Measurements from ENCODE around the gene CCNF.
"Not testable (repeated sequence)": the region's sequence is repeated elsewhere in the genome, so short reads cannot be mapped to it uniquely, and the experiment has no call there.

The CCNF gene

GRCh38 chr16:2428051-2428783 is 1.0 kb upstream of the CCNF start:
- Histone ChIP-seq H3K27me3 (ENCODE audit: control insufficient read depth in 1 of 2, insufficient read depth in 2 of 2, low read length in 2 of 2) (no peaks in the 10 kb centered on the region), H3K36me3 (ENCODE audit: control insufficient read depth in 2 of 2, insufficient read depth in 2 of 2, low read length in 2 of 2) (peaks cover 0 to 2% of the 10 kb centered on the region in 2 donors), H3K9me3 (ENCODE audit: control insufficient read depth in 2 of 2, low read length in 2 of 2) (no peaks in the 10 kb centered on the region), H3K4me1 (ENCODE audit: control insufficient read depth, insufficient read depth, low read length) (peaks cover 14% of the 10 kb centered on the region), H3K9ac (ENCODE audit: low read length in 2 of 2) (peak overlapping the region; percentile 70 to 71), H3K4me3 (ENCODE audit: low read length in 2 of 2) (peak overlapping the region; percentile 75 to 88), H3K27ac (ENCODE audit: low read length) (no peak overlapping the region)

GRCh38 chr16:2428784-2429033 is 538 bp upstream of the CCNF start:
- Histone ChIP-seq H3K4me1 (ENCODE audit: control insufficient read depth, insufficient read depth, low read length) (peaks cover 14% of the 10 kb centered on the region), H3K36me3 (ENCODE audit: control insufficient read depth in 2 of 2, insufficient read depth in 2 of 2, low read length in 2 of 2) (peaks cover 0 to 2% of the 10 kb centered on the region in 2 donors), H3K27me3 (ENCODE audit: control insufficient read depth in 1 of 2, insufficient read depth in 2 of 2, low read length in 2 of 2) (no peaks in the 10 kb centered on the region), H3K27ac (ENCODE audit: low read length) (no peak overlapping the region), H3K9ac (ENCODE audit: low read length in 2 of 2) (peak overlapping the region; percentile 70 to 71), H3K4me3 (ENCODE audit: low read length in 2 of 2) (peak overlapping the region; percentile 75 to 88), H3K9me3 (ENCODE audit: control insufficient read depth in 2 of 2, low read length in 2 of 2) (no peaks in the 10 kb centered on the region)

GRCh38 chr16:2429771-2430663 is 770 bp downstream of the CCNF start:
- Histone ChIP-seq H3K4me3 (ENCODE audit: low read length in 2 of 2) (peak overlapping the region; percentile 61 to 88), H3K9me3 (ENCODE audit: control insufficient read depth in 2 of 2, low read length in 2 of 2) (no peaks in the 10 kb centered on the region), H3K9ac (ENCODE audit: low read length in 2 of 2) (peak overlapping the region; percentile 64 to 77), H3K27me3 (ENCODE audit: control insufficient read depth in 1 of 2, insufficient read depth in 2 of 2, low read length in 2 of 2) (no peaks in the 10 kb centered on the region), H3K36me3 (ENCODE audit: control insufficient read depth in 2 of 2, insufficient read depth in 2 of 2, low read length in 2 of 2) (peaks cover 0 to 2% of the 10 kb centered on the region in 2 donors), H3K4me1 (ENCODE audit: control insufficient read depth, insufficient read depth, low read length) (peaks cover 14% of the 10 kb centered on the region), H3K27ac (ENCODE audit: low read length) (no peak overlapping the region)

- Histone ChIP-seq H3K9me3 (ENCODE audit: control insufficient read depth in 2 of 2, low read length in 2 of 2) (no peaks in the 10 kb centered on the region), H3K27me3 (ENCODE audit: control insufficient read depth in 1 of 2, insufficient read depth in 2 of 2, low read length in 2 of 2) (no peaks in the 10 kb centered on the region), H3K4me3 (ENCODE audit: low read length in 2 of 2) (no peak overlapping the region), H3K36me3 (ENCODE audit: control insufficient read depth in 2 of 2, insufficient read depth in 2 of 2, low read length in 2 of 2) (peaks cover 0 to 6% of the 10 kb centered on the region in 2 donors), H3K9ac (ENCODE audit: low read length in 2 of 2) (no peak overlapping the region), H3K27ac (ENCODE audit: low read length) (no peak overlapping the region), H3K4me1 (ENCODE audit: control insufficient read depth, insufficient read depth, low read length) (peaks cover 14% of the 10 kb centered on the region)
These were observed 3.0 kb downstream of the CCNF start for GRCh38 chr16:2432286-2432685.

- Histone ChIP-seq H3K4me3 (ENCODE audit: low read length in 2 of 2) (no peak overlapping the region), H3K27ac (ENCODE audit: low read length) (no peak overlapping the region), H3K36me3 (ENCODE audit: control insufficient read depth in 2 of 2, insufficient read depth in 2 of 2, low read length in 2 of 2) (peaks cover 0 to 6% of the 10 kb centered on the region in 2 donors), H3K27me3 (ENCODE audit: control insufficient read depth in 1 of 2, insufficient read depth in 2 of 2, low read length in 2 of 2) (no peaks in the 10 kb centered on the region), H3K9me3 (ENCODE audit: control insufficient read depth in 2 of 2, low read length in 2 of 2) (no peaks in the 10 kb centered on the region), H3K9ac (ENCODE audit: low read length in 2 of 2) (no peak overlapping the region), H3K4me1 (ENCODE audit: control insufficient read depth, insufficient read depth, low read length) (peaks cover 14% of the 10 kb centered on the region)
These were observed 3.7 kb downstream of the CCNF start for GRCh38 chr16:2432801-2433505.

GRCh38 chr16:2435236-2435635 is 6.0 kb downstream of the CCNF start:
- H3K4me3 ChIP-seq (ENCODE audit: low read length in 2 of 2); H3K4me1 ChIP-seq (ENCODE audit: control insufficient read depth, insufficient read depth, low read length); H3K27me3 ChIP-seq (ENCODE audit: control insufficient read depth in 1 of 2, insufficient read depth in 2 of 2, low read length in 2 of 2); H3K9me3 ChIP-seq (ENCODE audit: control insufficient read depth in 2 of 2, low read length in 2 of 2); H3K36me3 ChIP-seq (ENCODE audit: control insufficient read depth in 2 of 2, insufficient read depth in 2 of 2, low read length in 2 of 2); H3K27ac ChIP-seq (ENCODE audit: low read length); H3K9ac ChIP-seq (ENCODE audit: low read length in 2 of 2): not testable (repeated sequence)

GRCh38 chr16:2436110-2436509 is 6.9 kb downstream of the CCNF start:
- Histone ChIP-seq H3K27me3 (ENCODE audit: control insufficient read depth in 1 of 2, insufficient read depth in 2 of 2, low read length in 2 of 2) (no peaks in the 10 kb centered on the region), H3K4me3 (ENCODE audit: low read length in 2 of 2) (no peak overlapping the region), H3K36me3 (ENCODE audit: control insufficient read depth in 2 of 2, insufficient read depth in 2 of 2, low read length in 2 of 2) (peaks cover 0 to 6% of the 10 kb centered on the region in 2 donors), H3K27ac (ENCODE audit: low read length) (no peak overlapping the region), H3K9ac (ENCODE audit: low read length in 2 of 2) (no peak overlapping the region), H3K9me3 (ENCODE audit: control insufficient read depth in 2 of 2, low read length in 2 of 2) (no peaks in the 10 kb centered on the region), H3K4me1 (ENCODE audit: control insufficient read depth, insufficient read depth, low read length) (no peaks in the 10 kb centered on the region)

- H3K4me3 ChIP-seq (ENCODE audit: low read length in 2 of 2): no peak overlapping the region
- no peaks in the 10 kb centered on the region for H3K4me1 ChIP-seq (ENCODE audit: control insufficient read depth, insufficient read depth, low read length)
- peaks cover 0 to 6% of the 10 kb centered on the region in 2 donors for H3K36me3 ChIP-seq (ENCODE audit: control insufficient read depth in 2 of 2, insufficient read depth in 2 of 2, low read length in 2 of 2)
- no peaks in the 10 kb centered on the region for H3K9me3 ChIP-seq (ENCODE audit: control insufficient read depth in 2 of 2, low read length in 2 of 2)
- H3K27ac ChIP-seq (ENCODE audit: low read length): no peak overlapping the region
- no peaks in the 10 kb centered on the region for H3K27me3 ChIP-seq (ENCODE audit: control insufficient read depth in 1 of 2, insufficient read depth in 2 of 2, low read length in 2 of 2)
- H3K9ac ChIP-seq (ENCODE audit: low read length in 2 of 2): no peak overlapping the region
These were observed 8.0 kb downstream of the CCNF start for GRCh38 chr16:2437032-2437790.

- Histone ChIP-seq H3K36me3 (ENCODE audit: control insufficient read depth in 2 of 2, insufficient read depth in 2 of 2, low read length in 2 of 2) (peaks cover 0 to 5% of the 10 kb centered on the region in 2 donors), H3K4me1 (ENCODE audit: control insufficient read depth, insufficient read depth, low read length) (no peaks in the 10 kb centered on the region), H3K9me3 (ENCODE audit: control insufficient read depth in 2 of 2, low read length in 2 of 2) (no peaks in the 10 kb centered on the region)
These were observed 8.9 kb downstream of the CCNF start for GRCh38 chr16:2438121-2438520.

GRCh38 chr16:2439598-2439997 is 10.4 kb downstream of the CCNF start:
- H3K4me1 ChIP-seq (ENCODE audit: control insufficient read depth, insufficient read depth, low read length): no peaks in the 10 kb centered on the region
- no peak overlapping the region for H3K27ac ChIP-seq (ENCODE audit: low read length)
- H3K9me3 ChIP-seq (ENCODE audit: control insufficient read depth in 2 of 2, low read length in 2 of 2): no peaks in the 10 kb centered on the region
- H3K9ac ChIP-seq (ENCODE audit: low read length in 2 of 2): no peak overlapping the region
- H3K27me3 ChIP-seq (ENCODE audit: control insufficient read depth in 1 of 2, insufficient read depth in 2 of 2, low read length in 2 of 2): no peaks in the 10 kb centered on the region
- H3K36me3 ChIP-seq (ENCODE audit: control insufficient read depth in 2 of 2, insufficient read depth in 2 of 2, low read length in 2 of 2): peaks cover 0 to 5% of the 10 kb centered on the region in 2 donors
- no peak overlapping the region for H3K4me3 ChIP-seq (ENCODE audit: low read length in 2 of 2)

More at GRCh38 chr16:2438121-2438520, 8.9 kb downstream of the CCNF start:
- Histone ChIP-seq H3K9ac (ENCODE audit: low read length in 2 of 2) (no peak overlapping the region), H3K27me3 (ENCODE audit: control insufficient read depth in 1 of 2, insufficient read depth in 2 of 2, low read length in 2 of 2) (no peaks in the 10 kb centered on the region), H3K27ac (ENCODE audit: low read length) (no peak overlapping the region), H3K4me3 (ENCODE audit: low read length in 2 of 2) (no peak overlapping the region)
